K562 (cell line): ENCODE results near the gene GNG3. TPM values are rescaled to one million over a fixed set of nuclear protein-coding genes. Genes with fewer than 3 reads are reported as not detected.

Experiments used
- ATAC-seq: fragments of 200-7000 bp; cut with Tn5 transposase; 3 replicates; pipeline ENCODE4 v1.9.1; 2020; ENCODE audit warnings: moderate library complexity
- BruUV-seq: library from RNA; stranded (reverse); fragments of 400-500 nt; replicated peaks from 2 replicates; lab custom pipeline; 2021; lab: Mats Ljungman, UMichigan
- CTCF ChIA-PET: fragments of 300-600 bp; formaldehyde crosslinking; extraction: SDS; loops from one replicate; lab custom pipeline; 2021; ENCODE audit warnings: low intra/inter-chr PET ratio; lab: Yijun Ruan, JAX
- POLR2A ChIA-PET: fragments of 300-600, 350-650 bp; sonication (Branson Sonifier 250); formaldehyde crosslinking; extraction: SDS; loops from one replicate; lab custom pipeline; 2021; ENCODE audit warnings: antibody characterized with exemption, inconsistent platforms; lab: Yijun Ruan, JAX
- DNase-seq, 4 experiments: peaks; one replicate each; pipeline versions ENCODE4 v3.0.0 to v3.0.0-alpha.2; 2011 to 2018; ENCODE audit warnings: low spot score in 3 of 4, mixed read lengths in 3 of 4; ENCODE audit errors: extremely low read depth in 1 of 4
- FAIRE-seq: peaks from 2 replicates; lab custom pipeline; 2011; peaks lifted over from hg19 to GRCh38; lab: Jason Lieb, UNC
- H2AFZ ChIP-seq: 2 replicates; pipeline ENCODE4 v1.6.0; 2011; ENCODE audit warnings: low read depth, low read length, control low read depth, inconsistent platforms
- H3K27ac ChIP-seq: fragments of 200-600 bp; 3 replicates; pipeline ENCODE4 v1.8.0; 2011; ENCODE audit warnings: low read depth, mild to moderate bottlenecking, control low read depth, inconsistent platforms, low read length, moderate library complexity, mixed read lengths; ENCODE audit errors: extremely low read depth
- H3K27me3 ChIP-seq, 2 experiments: fragments of 300-600 bp in 1 of 2; 2 replicates in 1 of 2; 3 replicates in 1 of 2; pipeline versions ENCODE4 v1.6.0 to v1.8.0; 2011; ENCODE audit warnings: inconsistent platforms in 2 of 2, low read length in 2 of 2, mild to moderate bottlenecking in 1 of 2, mixed read lengths in 1 of 2, moderate library complexity in 1 of 2; ENCODE audit not compliant: control insufficient read depth in 2 of 2, insufficient read depth in 2 of 2
- H3K36me3 ChIP-seq: fragments of 300-600 bp; 3 replicates; pipeline ENCODE4 v1.8.0; 2011; ENCODE audit warnings: mild to moderate bottlenecking, low read length, inconsistent platforms; ENCODE audit not compliant: control insufficient read depth, insufficient read depth
- H3K4me1 ChIP-seq, 2 experiments: fragments of 200-600 bp in 1 of 2; replicated peaks in 1 of 2; 2 replicates in 1 of 2; 3 replicates in 1 of 2; pipeline versions ENCODE4 v1.5.1 to v1.8.0; 2011; ENCODE audit warnings: inconsistent platforms in 2 of 2, low read length in 2 of 2, mild to moderate bottlenecking in 1 of 2, mixed read lengths in 1 of 2, moderate library complexity in 1 of 2; ENCODE audit not compliant: control insufficient read depth in 2 of 2, insufficient read depth in 2 of 2
- H3K4me2 ChIP-seq: 2 replicates; pipeline ENCODE4 v1.6.1; 2011; ENCODE audit warnings: low read length, control low read depth, inconsistent platforms, mixed read lengths; ENCODE audit not compliant: insufficient read depth
- H3K4me3 ChIP-seq: fragments of 200-600 bp; sonication (generic), shearing (Covaris generic); 2 replicates; pipeline ENCODE4 v1.5.1; 2016; ENCODE audit warnings: control low read depth, inconsistent platforms
- H3K79me2 ChIP-seq: fragments of 200-600 bp; 3 replicates; pipeline ENCODE4 v1.8.0; 2011; ENCODE audit warnings: low read length, inconsistent platforms; ENCODE audit not compliant: control insufficient read depth, insufficient read depth
- H3K9ac ChIP-seq, 2 experiments: 2 replicates each; pipeline versions ENCODE4 v1.6.0 to v1.6.1; 2011; ENCODE audit warnings: low read depth in 2 of 2, low read length in 2 of 2, control low read depth in 1 of 2, inconsistent platforms in 1 of 2, mild to moderate bottlenecking in 1 of 2, mixed read lengths in 1 of 2; ENCODE audit not compliant: insufficient read depth in 1 of 2
- H3K9me1 ChIP-seq: one replicate; pipeline ENCODE4 v1.6.0; 2011; ENCODE audit warnings: inconsistent platforms, mild to moderate bottlenecking, low read length, moderate library complexity; ENCODE audit not compliant: control insufficient read depth, insufficient read depth
- H3K9me3 ChIP-seq: replicated peaks from 2 replicates; pipeline ENCODE4 v1.5.1; 2011; ENCODE audit warnings: low read depth, low read length, inconsistent platforms; ENCODE audit not compliant: control insufficient read depth, insufficient read depth
- H4K20me1 ChIP-seq: replicated peaks from 2 replicates; pipeline ENCODE4 v1.6.1; 2011; ENCODE audit warnings: low read length, inconsistent platforms, mixed read lengths; ENCODE audit not compliant: control insufficient read depth, insufficient read depth
- ADNP ChIP-seq: fragments of 200-800 bp; sonication (Bioruptor generic); IDR thresholded peaks from 2 replicates; pipeline ENCODE4 v1.6.1; 2016; ENCODE audit warnings: missing genetic modification characterization, missing compliant biosample characterization
- ARHGAP35 ChIP-seq: fragments of 450-650 bp; IDR thresholded peaks from 2 replicates; pipeline ENCODE4 v1.6.1; 2018; ENCODE audit not compliant: partially characterized antibody
- ATF7 ChIP-seq: fragments of 450-650 bp; IDR thresholded peaks from 2 replicates; pipeline ENCODE4 v1.7.1; 2014; ENCODE audit warnings: mild to moderate bottlenecking, moderate library complexity
- CREM ChIP-seq: IDR thresholded peaks from 2 replicates; pipeline ENCODE4 v1.6.1; 2014; ENCODE audit warnings: antibody characterized with exemption, low read depth
- HDAC6 ChIP-seq: IDR thresholded peaks from 2 replicates; pipeline ENCODE4 v1.6.1; 2012; ENCODE audit warnings: low read depth, mild to moderate bottlenecking, control low read depth, inconsistent platforms, low read length, moderate library complexity
- HNRNPK ChIP-seq: fragments of 200-400 bp; formaldehyde crosslinking; IDR thresholded peaks from one replicate; pipeline ENCODE4 v1.6.1; 2018; ENCODE audit warnings: mild to moderate bottlenecking, low read depth, low read length; ENCODE audit not compliant: poor library complexity, severe bottlenecking
- HOXB6 ChIP-seq: fragments of 250-450 bp; sonication (Bioruptor Pico); IDR thresholded peaks from 2 replicates; pipeline ENCODE4 v1.5.1; 2022; ENCODE audit warnings: mild to moderate bottlenecking, borderline replicate concordance
- HSF4 ChIP-seq: fragments of 250-450 bp; sonication (Bioruptor Pico); IDR thresholded peaks from 2 replicates; pipeline ENCODE4 v2.1.2; 2022; ENCODE audit warnings: mild to moderate bottlenecking, moderate library complexity, borderline replicate concordance
- JUNB ChIP-seq: fragments of 450-650 bp; formaldehyde crosslinking; conservative IDR thresholded peaks from 2 replicates; pipeline ENCODE4 v1.4.0; 2020; ENCODE audit warnings: mild to moderate bottlenecking
- MNT ChIP-seq, 2 experiments: fragments of 450-650 bp; conservative IDR thresholded peaks; 2 replicates each; pipeline ENCODE4 v1.6.1; 2017; ENCODE audit warnings: mild to moderate bottlenecking in 2 of 2, moderate library complexity in 2 of 2
- NFATC3 ChIP-seq: fragments of 450-650 bp; IDR thresholded peaks from 2 replicates; pipeline ENCODE4 v1.6.1; 2017; ENCODE audit warnings: mild to moderate bottlenecking
- NFRKB ChIP-seq: fragments of 450-650 bp; IDR thresholded peaks from 2 replicates; pipeline ENCODE4 v1.6.1; 2016; ENCODE audit warnings: low read depth
- NONO ChIP-seq, 2 experiments: fragments of 200-400 bp in 1 of 2; fragments of 450-650 bp in 1 of 2; formaldehyde crosslinking in 1 of 2; IDR thresholded peaks; 2 replicates each; pipeline ENCODE4 v1.6.1; 2017; ENCODE audit warnings: low read depth in 2 of 2, mild to moderate bottlenecking in 2 of 2, moderate library complexity in 2 of 2, low read length in 1 of 2
- PCBP1 ChIP-seq: fragments of 200-400 bp; formaldehyde crosslinking; IDR thresholded peaks from 2 replicates; pipeline ENCODE4 v1.6.1; 2018; ENCODE audit warnings: mild to moderate bottlenecking, low read depth, low read length; ENCODE audit not compliant: poor library complexity, severe bottlenecking
- PYGO2 ChIP-seq: fragments of 450-650 bp; IDR thresholded peaks from 2 replicates; pipeline ENCODE4 v1.6.1; 2016; ENCODE audit warnings: mild to moderate bottlenecking, missing genetic modification characterization, moderate library complexity, missing compliant biosample characterization
- RBM17 ChIP-seq: fragments of 200-400 bp; formaldehyde crosslinking; IDR thresholded peaks from 2 replicates; pipeline ENCODE4 v1.6.1; 2017; ENCODE audit warnings: low read depth, mild to moderate bottlenecking, low read length, borderline replicate concordance
- RFX7 ChIP-seq: fragments of 250-450 bp; sonication (Bioruptor Pico); IDR thresholded peaks from 2 replicates; pipeline ENCODE4 v1.5.1; 2021; ENCODE audit warnings: mild to moderate bottlenecking
- STAG1 ChIP-seq: sonication (generic); formaldehyde crosslinking; IDR thresholded peaks from 2 replicates; pipeline ENCODE4 v1.5.0; 2020; ENCODE audit warnings: missing genetic modification reagents, borderline replicate concordance
- ZNF280A ChIP-seq: fragments of 450-650 bp; IDR thresholded peaks from 2 replicates; pipeline ENCODE4 v1.6.1; 2018; ENCODE audit warnings: mild to moderate bottlenecking, low read depth; ENCODE audit not compliant: partially characterized antibody
- ZNF282 ChIP-seq: sonication (generic); formaldehyde crosslinking; IDR thresholded peaks from 2 replicates; pipeline ENCODE4 v1.8.1; 2023; ENCODE audit warnings: missing genetic modification reagents
- WGBS: fragments of 100-300 bp; shearing (Covaris generic); methylation state at CpG from one replicate; pipeline ENCODE4 v1.1.6; 2016; ENCODE audit warnings: low coverage, mixed read lengths; ENCODE audit not compliant: insufficient coverage; ENCODE audit errors: missing lambda C conversion rate; 5-methylcytosine and 5-hydroxymethylcytosine counted together
- in situ Hi-C: fragments of 300-500 bp; cut with MboI; formaldehyde crosslinking; loops from 4 replicates; pipeline ENCODE4 v1.15.0; 2018; ENCODE audit warnings: inconsistent platforms, mixed read lengths
- intact Hi-C: fragments of 100-400 bp; cut with micrococcal nuclease; formaldehyde crosslinking; loops from 2 replicates; pipeline ENCODE4 v1.14.2; 2022
- polyA plus RNA-seq, 8 experiments: library from polyadenylated mRNA; depleted of rRNA in 4 of 8; stranded (reverse) in 5 of 8; unstranded in 3 of 8; fragments of >200 nt; fragmentation: Nextera tagmentation in 2 of 8; fragmentation: Illumina TruSeq in 1 of 8; extraction: Ambion mirVana in 2 of 8; extraction: Trizol in 1 of 8; gene quantifications; 2 replicates each; pipeline versions ENCODE4 v1.2.1 to v1.2.3, GENCODE V29; 2011 to 2014; ENCODE audit warnings: inconsistent platforms in 1 of 8, missing spikeins in 1 of 8
- total RNA-seq, 7 experiments: library from RNA; depleted of rRNA in 6 of 7; stranded (reverse); fragments of >200 nt in 6 of 7; fragmentation: Illumina TruSeq in 2 of 7; extraction: Trizol in 2 of 7; gene quantifications; 2 replicates each; pipeline versions ENCODE4 v1.2.1 to v1.2.3, GENCODE V29; 2011 to 2021; ENCODE audit warnings: low replicate concordance in 1 of 7

The GNG3 gene
- total and polyA plus RNA-seq, 9 of the 15 experiments (the other 6 are each of a cell fraction or from before 2014, with no cell fraction given), result 0.07 TPM; not detected in 8

- Histone ChIP-seq H3K4me1 (peaks cover 25 to 43% of the 10 kb centered on the region in 2 experiments; a peak in 4 of 5 replicates), H2AFZ (peak within 1 kb of the TSS; percentile 99), H3K4me2 (peak within 1 kb of the TSS; percentile 83), H3K27ac (peak within 1 kb of the TSS; percentile 80), H3K9ac (peak within 1 kb of the TSS; percentile 85 to 99), H4K20me1 (no peaks in the 10 kb centered on the region), H3K79me2 (peaks cover 39% of the 10 kb centered on the region), H3K9me1 (no peaks in the 10 kb centered on the region), H3K36me3 (peaks cover 37% of the 10 kb centered on the region), H3K4me3 (peak within 1 kb of the TSS; percentile 81), H3K27me3 (no peaks in the 10 kb centered on the region), H3K9me3 (no peaks in the 10 kb centered on the region)
- ATAC-seq (peak; percentile 85), DNase-seq (peak; percentile 86 to 94 (median 88)), FAIRE-seq (peak; percentile 82)
- TSS peak; percentile 54 for BruUV-seq
- CTCF ChIA-PET, result no interaction called here
- intact Hi-C loops, result no loop called here
- in situ Hi-C loops, result no loop called here
- 7% methylated on average over 55 of the region's 55 CpGs for WGBS
- POLR2A ChIA-PET, result interaction anchor here (0.6 to 2.9 kb wide), 9 partner anchors 11 to 162 kb away, joined by 3 to 27 read pairs (median 3); partner anchors contain the start of genes BSCL2, C11orf98, CSKMT and EEF1G
- TF ChIP-seq STAG1 (CRISPR knock-in tag) (no peak), PYGO2 (tag) (no peak), CREM (peak; percentile 73), ADNP (tag) (no peak), ZNF280A (no peak), RBM17 (no peak), HOXB6 (CRISPR knock-in tag) (no peak), HDAC6 (no peak), NFRKB (peak; percentile 88; the same call in 1 of the 2 replicates), MNT (conservative IDR thresholded peaks at IDR 0.05) (peak; percentile 80 to 91), RFX7 (CRISPR knock-in tag) (no peak), NONO (IDR thresholded peaks at IDR 0.05; ENCODE audit: low read depth in 2 of 2, low read length in 1 of 2) (no peak), HSF4 (CRISPR knock-in tag) (no peak), PCBP1 (no peak), ATF7 (no peak; the same call in 1 of the 2 replicates), ARHGAP35 (no peak), ZNF282 (CRISPR knock-in tag) (no peak), JUNB (CRISPR knock-in tag) (no peak), HNRNPK (no peak), NFATC3 (no peak)
Measured at GRCh38 chr11:62678770-62679696, 28.4 kb upstream of the GNG3 start, which contains the start of gene UBXN1. TSS of gene UBXN1 (minus strand) at chr11:62679073. CDS start at chr11:62678923, 150 bp downstream.
